Embryonic facial prominence (tissue), 1 donor: Measurements from ENCODE around the gene SAMD8.
"Not testable (repeated sequence)": the region's sequence is repeated elsewhere in the genome, so short reads cannot be mapped to it uniquely, and the experiment has no call there.

Experiments
- DNase-seq: peaks from one replicate; pipeline ENCODE4 v3.0.0-alpha.2; 2016; ENCODE audit errors: extremely low spot score

Gene SAMD8

GRCh38 chr10:75106891-75107290, 4.6 kb upstream of the SAMD8 start:
- not testable (repeated sequence) for DNase-seq

- DNase-seq: no peak
Measured at GRCh38 chr10:75107756-75108683, 3.4 kb upstream of the SAMD8 start.

- no peak for DNase-seq
Measured at GRCh38 chr10:75108684-75109458, 2.6 kb upstream of the SAMD8 start.

- no peak for DNase-seq
Measured at GRCh38 chr10:75109459-75109778, 2.0 kb upstream of the SAMD8 start.

GRCh38 chr10:75110006-75110632, 1.3 kb upstream of the SAMD8 start:
- no peak for DNase-seq

GRCh38 chr10:75111907-75112679, 637 bp downstream of the SAMD8 start:
- DNase-seq: no peak

GRCh38 chr10:75115137-75115536, 3.7 kb downstream of the SAMD8 start:
- DNase-seq: no peak

GRCh38 chr10:75116941-75117775, 5.7 kb downstream of the SAMD8 start:
- DNase-seq: not testable (repeated sequence)

- no peak for DNase-seq
Measured at GRCh38 chr10:75117995-75118394, 6.5 kb downstream of the SAMD8 start.

- DNase-seq: not testable (repeated sequence)
Measured at GRCh38 chr10:75119444-75120066, 8.1 kb downstream of the SAMD8 start.

GRCh38 chr10:75121322-75121721, 9.9 kb downstream of the SAMD8 start:
- no peak for DNase-seq

GRCh38 chr10:75122505-75122904, 11.0 kb downstream of the SAMD8 start:
- DNase-seq: no peak

- no peak for DNase-seq
Measured at GRCh38 chr10:75123088-75123682, 11.7 kb downstream of the SAMD8 start.

GRCh38 chr10:75126277-75126676, 14.8 kb downstream of the SAMD8 start:
- DNase-seq: no peak

GRCh38 chr10:75127471-75127870, 16.0 kb downstream of the SAMD8 start:
- DNase-seq: no peak

GRCh38 chr10:75128985-75129384, 17.5 kb downstream of the SAMD8 start:
- not testable (repeated sequence) for DNase-seq

GRCh38 chr10:75129537-75129936, 18.1 kb downstream of the SAMD8 start:
- no peak for DNase-seq

- not testable (repeated sequence) for DNase-seq
Measured at GRCh38 chr10:75133701-75134100, 22.2 kb downstream of the SAMD8 start.

- DNase-seq: no peak
Measured at GRCh38 chr10:75136346-75136745, 24.9 kb downstream of the SAMD8 start.
